ENCODE data around the gene GNG10.

GNG10 gene

GRCh38 chr9:111662576-111663300, 1.3 kb downstream of the GNG10 start:
- TF ChIP-seq YY1 (IDR thresholded peaks at IDR 0.05; ENCODE audit: low read depth) (no peak), MAX (IDR thresholded peaks at IDR 0.05) (no peak), ZBTB7A (IDR thresholded peaks at IDR 0.05; ENCODE audit: low read depth) (no peak), TCF12 (IDR thresholded peaks at IDR 0.05; ENCODE audit: low read depth) (no peak), EGR1 (IDR thresholded peaks at IDR 0.05) (no peak), CEBPB (IDR thresholded peaks at IDR 0.05) (no peak)
- TF ChIP-seq, protein P1, sequence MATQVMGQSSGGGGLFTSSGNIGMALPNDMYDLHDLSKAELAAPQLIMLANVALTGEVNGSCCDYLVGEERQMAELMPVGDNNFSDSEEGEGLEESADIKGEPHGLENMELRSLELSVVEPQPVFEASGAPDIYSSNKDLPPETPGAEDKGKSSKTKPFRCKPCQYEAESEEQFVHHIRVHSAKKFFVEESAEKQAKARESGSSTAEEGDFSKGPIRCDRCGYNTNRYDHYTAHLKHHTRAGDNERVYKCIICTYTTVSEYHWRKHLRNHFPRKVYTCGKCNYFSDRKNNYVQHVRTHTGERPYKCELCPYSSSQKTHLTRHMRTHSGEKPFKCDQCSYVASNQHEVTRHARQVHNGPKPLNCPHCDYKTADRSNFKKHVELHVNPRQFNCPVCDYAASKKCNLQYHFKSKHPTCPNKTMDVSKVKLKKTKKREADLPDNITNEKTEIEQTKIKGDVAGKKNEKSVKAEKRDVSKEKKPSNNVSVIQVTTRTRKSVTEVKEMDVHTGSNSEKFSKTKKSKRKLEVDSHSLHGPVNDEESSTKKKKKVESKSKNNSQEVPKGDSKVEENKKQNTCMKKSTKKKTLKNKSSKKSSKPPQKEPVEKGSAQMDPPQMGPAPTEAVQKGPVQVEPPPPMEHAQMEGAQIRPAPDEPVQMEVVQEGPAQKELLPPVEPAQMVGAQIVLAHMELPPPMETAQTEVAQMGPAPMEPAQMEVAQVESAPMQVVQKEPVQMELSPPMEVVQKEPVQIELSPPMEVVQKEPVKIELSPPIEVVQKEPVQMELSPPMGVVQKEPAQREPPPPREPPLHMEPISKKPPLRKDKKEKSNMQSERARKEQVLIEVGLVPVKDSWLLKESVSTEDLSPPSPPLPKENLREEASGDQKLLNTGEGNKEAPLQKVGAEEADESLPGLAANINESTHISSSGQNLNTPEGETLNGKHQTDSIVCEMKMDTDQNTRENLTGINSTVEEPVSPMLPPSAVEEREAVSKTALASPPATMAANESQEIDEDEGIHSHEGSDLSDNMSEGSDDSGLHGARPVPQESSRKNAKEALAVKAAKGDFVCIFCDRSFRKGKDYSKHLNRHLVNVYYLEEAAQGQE (IDR thresholded peaks at IDR 0.05; ENCODE audit: low read depth), result no peak
- TF ChIP-seq, protein P2, sequence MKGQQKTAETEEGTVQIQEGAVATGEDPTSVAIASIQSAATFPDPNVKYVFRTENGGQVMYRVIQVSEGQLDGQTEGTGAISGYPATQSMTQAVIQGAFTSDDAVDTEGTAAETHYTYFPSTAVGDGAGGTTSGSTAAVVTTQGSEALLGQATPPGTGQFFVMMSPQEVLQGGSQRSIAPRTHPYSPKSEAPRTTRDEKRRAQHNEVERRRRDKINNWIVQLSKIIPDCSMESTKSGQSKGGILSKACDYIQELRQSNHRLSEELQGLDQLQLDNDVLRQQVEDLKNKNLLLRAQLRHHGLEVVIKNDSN (IDR thresholded peaks at IDR 0.05), result no peak

- peak; percentile 58 for TF ChIP-seq TEAD4 (IDR thresholded peaks at IDR 0.05)
- TF ChIP-seq, protein P1 (IDR thresholded peaks at IDR 0.05; ENCODE audit: low read depth), result no peak
Observed at GRCh38 chr9:111663301-111663823, 2.0 kb downstream of the GNG10 start.

DNA sequence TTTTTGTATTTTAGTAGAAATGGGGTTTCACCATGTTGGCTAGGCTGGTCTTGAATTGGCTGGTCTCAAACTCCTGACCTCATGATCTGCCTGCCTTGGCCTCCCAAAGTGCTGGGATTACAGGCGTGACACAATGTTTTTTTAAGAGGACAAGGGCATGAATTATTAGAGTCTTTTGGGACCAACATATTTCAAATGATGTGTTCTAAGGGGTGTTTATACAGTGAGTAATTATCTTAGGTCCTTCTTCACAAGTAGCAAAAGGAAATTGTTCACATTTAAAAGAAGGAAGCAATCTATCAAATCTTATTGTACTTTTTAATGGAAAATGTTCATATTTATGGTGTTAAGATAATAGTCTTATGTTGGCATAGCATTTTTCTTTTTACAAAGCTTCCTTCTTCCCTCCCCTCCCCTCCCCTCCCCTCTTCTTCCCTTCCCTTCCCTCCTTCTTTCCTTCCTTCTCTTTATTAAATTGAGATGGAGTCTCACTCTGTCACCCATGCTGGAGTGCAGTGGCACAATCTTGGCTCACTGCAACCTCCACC, 6.7 kb downstream of the GNG10 start:
- TF ChIP-seq TAF1 (IDR thresholded peaks at IDR 0.05; ENCODE audit: low read depth), result no peak
- TF ChIP-seq RAD21 (IDR thresholded peaks at IDR 0.05; ENCODE audit: low read depth), result no peak
- no peak for TF ChIP-seq EGR1 (IDR thresholded peaks at IDR 0.05)
- no peak for TF ChIP-seq YY1 (IDR thresholded peaks at IDR 0.05; ENCODE audit: low read depth)
- TF ChIP-seq ZBTB7A (IDR thresholded peaks at IDR 0.05; ENCODE audit: low read depth), result no peak
- no peak for TF ChIP-seq EP300 (IDR thresholded peaks at IDR 0.05; ENCODE audit: borderline replicate concordance)

GRCh38 chr9:111674319-111674718, 12.9 kb downstream of the GNG10 start:
- TF ChIP-seq YY1 (IDR thresholded peaks at IDR 0.05; ENCODE audit: low read depth) (no peak), FOXM1 (IDR thresholded peaks at IDR 0.05; ENCODE audit: borderline replicate concordance, low read depth) (no peak), CEBPB (IDR thresholded peaks at IDR 0.05) (no peak), EP300 (IDR thresholded peaks at IDR 0.05; ENCODE audit: borderline replicate concordance) (no peak), CREB1 (IDR thresholded peaks at IDR 0.05; ENCODE audit: low read depth) (no peak), MAX (IDR thresholded peaks at IDR 0.05) (no peak), EGR1 (IDR thresholded peaks at IDR 0.05) (no peak), TAF1 (IDR thresholded peaks at IDR 0.05; ENCODE audit: low read depth) (no peak), RAD21 (IDR thresholded peaks at IDR 0.05; ENCODE audit: low read depth) (no peak), NFIC (IDR thresholded peaks at IDR 0.05) (no peak), TCF12 (IDR thresholded peaks at IDR 0.05; ENCODE audit: low read depth) (no peak)
- TF ChIP-seq, protein P1 (IDR thresholded peaks at IDR 0.05; ENCODE audit: low read depth), result no peak
- TF ChIP-seq, protein P2 (IDR thresholded peaks at IDR 0.05), result no peak

DNA sequence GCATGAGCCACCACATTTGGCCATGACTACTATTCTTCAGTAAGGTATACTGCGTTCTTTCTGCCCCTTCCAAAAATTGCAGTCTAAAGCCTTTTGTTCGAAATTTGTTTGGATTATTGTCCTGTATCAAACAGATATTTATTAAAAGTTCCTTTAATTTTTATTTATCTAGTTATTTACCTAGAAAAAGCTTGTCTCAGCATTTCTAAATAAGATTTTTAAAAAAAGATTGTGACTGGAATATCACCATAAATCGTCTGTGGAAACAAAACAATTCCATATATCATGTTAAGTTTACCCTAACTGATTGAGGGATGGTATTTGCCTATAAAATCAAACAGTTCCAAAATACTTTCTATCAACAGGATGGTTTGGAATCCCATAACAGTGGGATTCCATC, 14.7 kb downstream of the GNG10 start:
- TF ChIP-seq YY1 (IDR thresholded peaks at IDR 0.05; ENCODE audit: low read depth) (no peak), EP300 (IDR thresholded peaks at IDR 0.05; ENCODE audit: borderline replicate concordance) (no peak), RAD21 (IDR thresholded peaks at IDR 0.05; ENCODE audit: low read depth) (no peak), NFIC (IDR thresholded peaks at IDR 0.05) (no peak), ZBTB7A (IDR thresholded peaks at IDR 0.05; ENCODE audit: low read depth) (no peak), FOXM1 (IDR thresholded peaks at IDR 0.05; ENCODE audit: borderline replicate concordance, low read depth) (no peak), CREB1 (IDR thresholded peaks at IDR 0.05; ENCODE audit: low read depth) (no peak), TCF12 (IDR thresholded peaks at IDR 0.05; ENCODE audit: low read depth) (no peak), MAX (IDR thresholded peaks at IDR 0.05) (no peak), TAF1 (IDR thresholded peaks at IDR 0.05; ENCODE audit: low read depth) (no peak), CEBPB (IDR thresholded peaks at IDR 0.05) (no peak), TEAD4 (IDR thresholded peaks at IDR 0.05) (no peak), EGR1 (IDR thresholded peaks at IDR 0.05) (no peak)
- TF ChIP-seq, protein P1 (IDR thresholded peaks at IDR 0.05; ENCODE audit: low read depth), result no peak
- TF ChIP-seq, protein P2 (IDR thresholded peaks at IDR 0.05), result no peak

Measured in Ishikawa (cell line).